ENCODE results near the gene NBEA.
A peak's percentile ranks its signal among the peaks of the same experiment; 100 is the strongest.
"Not testable (repeated sequence)": the region's sequence is repeated elsewhere in the genome, so short reads cannot be mapped to it uniquely, and the experiment has no call there.

Gene NBEA

DNA sequence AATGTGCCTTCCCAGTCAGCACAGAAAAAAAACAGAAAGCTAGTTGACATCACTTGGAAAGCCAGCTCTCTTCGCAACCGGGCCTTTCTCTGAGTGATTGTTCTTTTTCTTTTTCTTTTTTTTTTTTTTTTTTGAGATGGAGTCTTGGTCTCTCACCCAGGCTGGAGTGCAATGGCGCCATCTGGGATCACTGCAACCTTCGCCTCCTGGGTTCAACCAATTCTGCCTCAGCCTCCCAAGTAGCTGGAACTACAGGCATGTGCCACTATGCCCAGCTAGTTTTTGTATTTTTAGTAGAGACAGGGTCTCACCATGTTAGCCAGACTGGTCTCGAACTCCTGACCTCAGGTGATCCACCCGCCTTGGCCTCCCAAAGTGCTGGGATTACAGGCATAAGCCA lies 735.8 kb downstream of the NBEA start:
- not testable (repeated sequence) for DNase-seq

DNA sequence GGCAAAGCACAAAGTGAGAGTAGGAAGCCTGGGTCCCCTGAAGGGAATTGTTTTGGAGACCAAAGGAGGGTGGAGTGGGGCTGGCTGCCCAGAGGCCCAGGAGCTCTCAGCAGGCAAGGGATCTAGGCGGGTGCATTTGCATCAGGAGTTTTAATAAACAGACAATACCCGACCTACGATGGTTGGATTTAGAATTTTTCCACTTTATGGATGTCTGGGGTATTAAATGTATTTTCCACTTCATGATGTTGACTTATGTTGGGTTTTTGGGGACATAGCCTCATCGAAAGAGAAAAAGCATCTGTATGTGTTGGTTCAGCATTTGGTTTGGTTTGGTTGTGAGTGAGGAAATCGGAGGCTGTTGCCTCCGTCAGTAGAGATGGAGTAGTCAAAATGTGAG lies 739.6 kb downstream of the NBEA start:
- DNase-seq: no peak

DNA sequence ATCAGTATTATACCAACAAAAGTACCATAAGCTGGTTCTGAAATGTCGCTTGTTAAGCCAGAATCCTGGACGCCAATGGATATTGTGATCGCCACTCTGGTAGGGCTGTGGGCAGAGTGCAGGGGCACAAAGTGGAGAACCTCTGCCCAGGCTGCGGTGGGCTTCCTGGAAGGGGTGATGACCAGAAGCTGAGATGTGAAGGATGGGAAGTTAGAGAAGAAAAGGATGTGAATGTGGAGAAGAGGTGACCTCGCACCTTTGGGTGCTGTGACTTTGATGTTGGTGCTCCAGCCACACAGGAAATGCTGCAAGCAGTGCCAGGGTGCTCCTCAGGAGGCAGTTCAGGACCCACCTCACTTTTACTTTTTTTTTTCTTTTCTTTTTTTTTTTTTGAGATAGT lies 742.4 kb downstream of the NBEA start:
- no peak for DNase-seq

DNA sequence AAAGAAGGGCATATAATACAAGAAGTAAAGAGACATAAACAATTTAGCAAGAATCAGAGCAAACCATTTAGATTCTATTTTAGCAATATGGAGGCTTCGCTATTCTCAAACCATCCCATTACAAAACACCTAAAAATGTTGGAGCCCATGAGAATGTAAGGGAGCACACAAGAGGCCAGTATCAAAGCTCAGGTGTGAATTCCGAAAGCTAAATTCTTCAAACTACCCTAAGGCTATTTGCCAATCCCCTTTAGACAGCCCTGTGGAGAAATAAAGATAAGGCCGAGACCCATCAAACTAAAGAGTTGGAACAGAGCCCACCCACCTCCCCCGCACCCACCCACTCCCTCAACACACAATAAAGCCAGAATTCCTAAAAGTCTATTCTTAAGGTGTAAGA lies 745.3 kb downstream of the NBEA start:
- DNase-seq: no peak

DNA sequence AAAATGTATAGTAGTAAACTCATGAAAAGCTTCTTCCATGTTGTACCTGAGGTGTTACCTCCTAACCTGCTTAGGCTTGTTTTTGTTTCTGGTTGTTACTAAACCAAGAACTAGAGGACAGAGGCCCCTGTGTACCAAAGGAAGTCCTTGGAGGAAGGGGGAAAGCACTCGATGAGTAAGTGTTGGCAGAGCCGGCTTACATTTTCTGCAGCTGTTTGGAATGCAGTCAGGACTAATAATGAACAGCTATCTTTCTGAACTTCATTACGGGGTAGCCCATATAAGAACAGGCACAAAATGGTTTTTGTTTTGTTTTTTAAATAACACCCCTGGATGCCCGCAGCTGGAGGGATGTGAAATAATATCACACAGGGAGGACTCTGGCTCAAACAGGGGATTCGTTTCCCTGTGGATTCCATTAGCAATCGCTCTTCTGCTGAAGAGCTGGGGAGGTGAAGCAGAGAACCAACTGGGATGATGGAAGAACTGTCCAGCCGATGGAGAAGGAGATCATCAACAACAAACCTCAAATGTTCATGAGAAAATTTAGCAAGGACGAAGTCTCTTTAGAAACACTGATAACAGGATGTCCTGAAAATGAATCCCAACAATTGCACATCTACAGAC lies 748.6 kb downstream of the NBEA start:
- peak; percentile 66 for DNase-seq

DNA sequence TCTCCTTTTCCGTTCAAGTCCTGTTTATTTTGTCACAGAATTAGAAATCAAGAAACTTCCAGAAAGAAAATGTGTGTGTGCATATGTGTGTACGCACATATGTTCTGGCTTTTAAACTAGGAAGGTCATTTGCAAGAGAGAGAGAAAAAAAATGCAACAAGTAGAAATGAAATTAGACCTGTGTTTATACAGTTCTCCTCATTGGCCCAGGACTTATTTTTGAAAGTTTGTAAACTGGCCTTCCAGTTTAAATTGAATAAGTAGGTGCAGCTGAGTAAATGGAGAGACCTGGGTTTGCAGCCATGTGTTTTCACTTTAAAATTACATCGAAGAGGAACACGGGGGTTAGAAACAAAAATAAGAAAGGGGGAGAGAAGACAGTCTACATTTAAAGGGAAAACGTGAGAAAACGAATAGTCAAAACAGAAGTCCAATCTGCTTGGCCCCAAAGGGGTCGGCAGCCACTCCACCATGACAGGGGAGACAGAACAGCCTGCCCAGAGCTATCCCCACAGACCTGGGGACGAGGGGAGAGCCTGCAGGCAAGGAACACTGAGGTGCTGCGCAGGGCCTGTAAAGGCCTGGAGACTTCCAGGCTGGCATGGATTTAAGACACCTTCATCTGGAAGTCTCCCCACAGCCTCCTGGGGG lies 751.2 kb downstream of the NBEA start:
- DNase-seq: peak; percentile 60

DNA sequence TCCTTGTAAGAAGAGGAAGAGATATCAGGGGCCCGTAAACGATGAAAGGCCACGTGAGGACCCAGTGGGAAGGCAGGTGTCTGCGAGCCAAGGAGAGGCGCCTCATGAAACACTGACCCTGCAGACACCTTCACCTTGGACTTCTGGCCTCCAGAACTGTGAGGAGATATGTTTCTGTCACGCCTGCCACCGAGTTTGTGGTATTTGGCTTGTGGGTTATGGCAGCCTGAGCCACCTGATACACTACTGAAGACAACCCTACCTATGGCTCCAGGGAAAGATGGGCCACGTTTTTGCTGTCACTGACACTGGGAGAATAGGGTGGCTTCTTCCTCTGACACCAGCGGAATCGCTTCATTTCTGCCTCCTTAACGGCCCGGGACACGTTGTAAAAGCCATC lies 752.0 kb downstream of the NBEA start:
- DNase-seq: no peak

DNA sequence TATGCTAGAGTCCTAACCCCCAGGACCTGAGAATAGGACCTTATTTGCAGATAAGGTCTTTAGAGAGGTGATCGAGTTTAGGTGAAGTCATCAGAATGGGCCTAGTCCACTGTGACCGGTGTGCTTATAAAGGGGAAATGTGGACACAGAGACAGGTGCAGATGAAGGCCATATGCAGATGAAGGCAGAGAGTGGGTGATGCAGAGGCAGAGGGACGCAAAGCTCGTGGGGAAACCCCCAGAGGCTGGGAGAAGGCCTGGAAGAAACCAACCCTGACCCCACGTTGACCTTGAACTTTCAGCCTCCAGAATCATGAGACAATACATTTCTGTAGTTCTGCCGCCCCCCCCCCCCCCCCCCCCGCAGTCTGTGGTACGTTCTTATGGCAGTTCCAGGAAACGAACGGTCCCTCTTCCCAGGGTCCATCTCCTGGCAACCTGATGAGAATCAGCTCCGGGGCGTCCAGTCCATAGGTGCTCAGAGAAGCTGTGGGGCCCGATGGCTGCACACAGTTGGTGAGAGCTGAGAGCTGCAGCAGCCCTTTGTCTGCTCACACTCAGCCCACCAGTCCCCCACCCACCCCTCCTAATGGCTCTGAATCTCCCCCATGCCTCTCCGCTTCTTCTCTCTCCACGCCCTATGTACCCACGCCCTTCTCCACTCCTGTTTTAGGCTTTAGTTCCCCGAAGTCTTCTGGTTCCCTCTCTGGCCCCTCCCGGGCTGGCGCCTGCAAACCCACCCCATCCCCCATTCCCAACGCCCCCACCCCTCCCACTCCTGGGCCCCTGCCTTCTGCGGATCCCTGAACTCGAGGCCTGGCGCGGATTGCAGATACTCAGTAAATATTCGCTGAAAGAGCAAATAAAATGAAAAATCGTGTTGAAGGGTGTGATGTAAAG lies 752.7 kb downstream of the NBEA start:
- DNase-seq: peak; percentile 28

DNA sequence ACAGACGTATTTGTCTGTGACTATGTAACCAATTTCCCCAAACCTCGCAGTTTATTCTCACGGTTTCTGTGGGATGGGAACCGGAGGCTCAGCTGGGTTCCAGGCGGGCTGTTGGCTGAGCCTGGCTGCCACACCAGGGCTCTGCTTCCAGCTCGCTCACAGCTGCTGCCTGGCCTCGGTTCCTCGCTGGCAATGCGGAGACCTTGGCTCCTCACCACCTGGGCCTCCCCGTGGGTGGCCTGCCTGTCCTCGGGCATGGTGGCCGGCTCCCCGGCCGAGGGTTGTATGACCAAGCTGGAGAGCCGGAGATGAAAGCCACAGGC lies 753.3 kb downstream of the NBEA start:
- DNase-seq: peak; percentile 66

DNA sequence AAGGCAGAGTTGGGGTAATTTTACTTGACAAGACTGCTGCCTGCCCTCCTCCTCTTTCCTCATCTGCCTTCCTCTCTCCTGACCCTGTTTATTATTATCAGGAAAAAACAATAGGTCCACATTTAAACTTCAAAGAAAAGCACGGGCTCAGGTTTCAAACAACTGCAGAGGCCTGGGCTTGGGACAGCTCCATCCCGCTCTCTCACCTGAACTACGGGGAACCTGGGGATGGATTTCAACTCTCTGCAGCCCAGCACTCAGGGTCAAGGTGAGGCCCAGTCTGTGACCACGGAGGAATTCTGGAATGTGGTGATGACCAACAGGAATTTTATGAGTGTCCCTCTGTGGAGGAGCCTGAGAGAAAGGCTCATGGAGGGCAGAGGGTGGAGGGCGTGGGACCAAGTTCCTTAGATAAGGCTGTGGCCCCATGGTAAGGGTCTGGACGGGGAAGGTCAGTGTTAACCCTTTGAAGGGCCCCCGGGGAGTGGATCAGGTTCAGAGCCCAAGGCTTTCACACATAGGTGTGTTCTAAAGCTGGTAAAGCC lies 755.2 kb downstream of the NBEA start:
- DNase-seq: peak; percentile 23

DNA sequence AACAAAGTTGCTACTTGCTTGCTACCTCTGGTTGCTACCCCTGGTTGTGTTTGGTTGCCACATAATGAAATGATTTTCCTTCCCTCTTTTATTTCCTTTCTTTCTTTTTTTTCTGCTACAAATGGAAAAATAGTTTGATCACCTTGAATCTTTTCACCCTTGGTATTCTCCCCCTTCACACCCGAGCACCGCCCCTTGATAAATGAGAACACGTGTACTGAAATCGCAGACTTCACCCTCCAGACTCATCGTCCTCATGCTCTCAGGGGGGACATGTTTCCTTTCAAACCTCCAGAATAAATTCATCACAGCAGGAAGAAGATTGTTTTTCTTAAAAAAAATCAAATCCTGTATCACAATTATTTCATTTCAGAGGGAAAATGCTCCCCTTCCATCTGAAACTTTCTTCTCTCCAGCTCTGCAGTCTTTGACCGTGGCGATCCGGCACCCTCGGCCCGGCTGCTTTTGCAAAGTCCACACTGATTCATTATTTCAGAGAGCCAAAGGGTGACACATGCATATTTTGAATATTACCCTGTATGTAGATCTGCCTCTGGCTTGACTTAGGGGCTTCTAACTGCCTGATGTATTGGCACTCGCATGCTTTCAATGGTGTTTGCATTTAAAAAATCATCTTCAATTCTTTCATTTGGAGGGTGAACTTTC lies 757.0 kb downstream of the NBEA start:
- DNase-seq: peak; percentile 90

DNA sequence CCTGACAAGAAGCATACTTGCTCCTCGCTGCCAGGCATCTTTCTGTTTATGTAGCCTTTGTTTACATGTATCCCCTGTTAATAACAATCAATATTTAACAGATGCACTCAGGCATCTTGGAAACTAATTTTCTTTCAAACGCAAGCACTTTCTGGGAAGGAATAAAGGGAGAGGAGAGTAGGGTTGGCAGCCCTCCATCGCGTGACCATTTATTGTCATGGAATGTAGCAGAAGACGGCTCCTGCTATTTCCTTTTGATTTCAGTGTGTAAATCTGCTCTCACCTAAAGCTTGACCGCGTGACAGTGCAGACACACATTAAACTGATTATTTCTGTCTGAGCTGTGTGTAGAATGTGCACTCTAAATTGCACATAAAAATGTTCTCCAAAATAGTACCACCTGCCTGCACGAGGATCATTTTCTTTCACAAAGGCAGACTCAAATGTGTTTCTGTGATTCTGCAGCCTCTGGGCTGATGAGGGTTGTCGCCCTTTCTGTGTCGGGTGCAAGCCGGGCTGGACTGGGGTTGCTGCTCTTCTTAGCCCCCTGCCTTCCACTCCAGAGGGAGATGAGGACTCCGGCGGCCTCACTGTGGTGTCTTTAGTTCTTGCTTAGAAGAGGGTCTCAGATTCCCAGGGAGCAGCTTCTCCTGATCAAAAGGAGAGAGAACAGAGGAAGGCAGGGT lies 757.9 kb downstream of the NBEA start:
- peak; percentile 97 for DNase-seq

DNA sequence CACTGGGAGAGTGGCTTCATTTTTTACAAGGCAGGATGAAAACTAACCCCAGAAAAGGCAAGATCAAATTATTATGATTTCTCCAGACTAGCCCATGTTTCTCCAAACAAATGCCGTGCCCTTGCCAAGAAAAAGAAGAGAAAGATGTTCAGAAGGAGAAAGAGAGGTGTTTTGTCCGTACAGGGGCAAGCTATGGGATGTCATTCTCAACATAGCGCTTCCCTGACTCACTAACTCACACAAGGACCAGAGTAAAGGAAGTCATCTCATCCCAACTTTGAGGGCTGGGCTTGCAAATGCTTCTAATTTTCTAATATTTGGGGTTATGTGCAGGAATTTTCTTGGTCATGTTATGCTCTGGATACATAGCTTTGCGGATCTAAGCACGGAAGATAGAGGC lies 758.6 kb downstream of the NBEA start:
- DNase-seq: peak; percentile 97

DNA sequence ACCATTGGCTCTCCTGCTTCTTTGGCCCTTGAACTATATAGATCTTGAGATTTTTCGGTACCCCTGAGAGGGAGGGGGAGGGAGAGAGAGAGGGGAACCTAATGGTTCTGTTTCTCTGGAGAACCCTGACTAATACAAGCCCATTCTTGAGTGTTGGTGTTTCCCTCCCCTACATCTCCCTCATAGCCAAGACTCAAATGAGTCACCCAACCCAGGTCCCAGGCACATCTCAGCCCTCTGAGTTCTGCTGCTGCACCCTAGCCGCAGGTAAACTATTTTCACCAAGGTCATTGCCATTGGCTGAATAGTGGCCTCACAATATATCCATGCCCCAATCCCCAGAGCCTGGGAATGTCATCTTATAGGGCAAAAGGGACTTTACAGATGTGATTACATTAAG lies 760.2 kb downstream of the NBEA start:
- no peak for DNase-seq

DNA sequence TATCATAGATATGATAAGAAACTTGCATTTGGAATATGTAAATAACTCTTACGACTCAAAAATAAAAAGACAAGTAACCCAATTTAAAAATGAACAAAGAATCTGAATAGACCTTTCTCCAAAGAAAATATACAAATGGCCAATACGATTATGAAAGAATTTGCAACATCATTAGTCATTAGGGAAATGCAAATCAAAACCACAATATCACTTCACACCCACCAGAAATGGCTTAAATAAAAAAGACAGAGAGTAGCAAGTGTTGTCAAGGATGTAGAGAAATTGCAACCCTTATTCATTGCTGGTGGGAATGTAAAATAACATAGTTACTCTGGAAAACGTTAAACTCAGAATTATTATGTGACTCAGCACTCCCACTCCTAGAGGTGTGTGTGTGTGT lies 761.0 kb downstream of the NBEA start:
- peak; percentile 45 for DNase-seq

DNA sequence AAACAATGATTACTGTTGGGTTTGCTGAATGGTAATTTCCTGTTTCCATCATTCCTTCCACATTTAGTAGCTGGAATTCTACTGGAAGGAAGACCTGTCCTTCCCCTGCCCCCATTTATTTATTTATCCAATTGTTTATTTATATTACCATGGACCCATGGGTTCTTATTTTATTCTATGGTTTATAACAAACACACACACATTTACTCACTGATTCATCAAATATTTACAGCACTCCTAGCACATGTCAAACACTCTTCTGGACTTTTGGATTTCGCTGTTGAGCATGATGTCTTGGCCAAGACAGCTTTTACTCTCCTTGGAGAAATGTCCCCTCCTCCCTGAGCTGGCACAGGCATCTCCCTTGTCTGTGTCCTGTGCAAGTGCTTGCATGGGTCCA lies 762.3 kb downstream of the NBEA start:
- DNase-seq: no peak

DNA sequence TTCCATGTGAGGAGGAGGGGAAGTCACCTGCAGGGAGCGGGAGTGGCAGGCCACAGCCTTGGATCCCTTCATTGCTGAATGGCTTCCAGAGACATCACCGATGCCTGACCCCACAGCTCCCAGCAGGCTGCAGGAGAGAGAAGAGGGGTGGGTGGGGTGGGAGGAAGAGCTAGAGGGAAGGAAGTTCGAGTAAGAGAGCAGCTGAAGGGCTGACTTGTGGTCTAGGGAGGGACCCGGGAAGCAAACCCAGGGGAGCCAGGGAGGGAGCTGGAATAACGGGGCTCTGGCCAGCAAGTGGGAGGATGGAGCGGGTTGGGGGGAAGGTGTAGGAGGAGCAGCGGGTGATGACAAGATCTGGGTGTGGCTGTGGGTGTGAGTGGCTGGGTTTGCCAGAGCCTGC lies 764.2 kb downstream of the NBEA start:
- DNase-seq: no peak

DNA sequence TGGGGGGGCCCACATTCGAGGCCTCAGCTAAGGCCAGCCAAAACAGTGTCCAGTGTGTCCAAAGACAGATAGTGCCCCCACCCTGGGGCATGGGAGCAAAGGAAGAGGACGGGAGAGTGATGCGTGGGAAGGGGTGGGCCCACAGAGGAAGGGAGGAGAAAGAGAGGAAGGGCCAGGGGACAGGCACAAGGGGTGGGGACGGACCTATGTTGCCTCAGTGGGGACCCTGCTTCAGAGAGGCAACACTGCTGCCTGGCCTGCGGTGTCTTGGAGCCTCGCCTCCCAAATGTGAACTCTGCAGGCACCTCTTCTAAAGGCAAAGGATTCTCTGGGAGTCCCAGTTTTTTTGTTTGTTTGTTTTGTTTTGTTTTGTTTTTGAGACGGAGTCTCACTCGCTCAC lies 764.7 kb downstream of the NBEA start:
- no peak for DNase-seq

DNA sequence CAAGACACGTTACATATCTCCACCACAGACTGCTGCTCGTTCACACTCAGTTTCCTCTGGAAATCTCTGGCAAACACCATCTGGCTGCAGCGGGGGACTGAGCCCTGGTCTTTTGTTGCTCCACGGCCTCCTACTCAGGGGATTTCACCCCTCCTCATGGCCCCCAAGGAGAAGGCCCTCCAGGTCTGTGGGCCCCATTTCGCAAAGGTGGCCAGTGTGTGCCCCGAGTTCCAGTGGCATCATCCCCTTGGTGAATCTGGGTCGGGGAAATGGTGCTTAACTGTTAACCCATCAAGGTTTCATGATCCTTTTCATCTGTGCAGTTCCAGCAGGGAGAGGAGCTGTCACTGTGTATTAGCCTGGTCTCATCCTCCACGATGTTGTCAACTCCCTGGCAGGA lies 769.8 kb downstream of the NBEA start:
- no peak for DNase-seq

DNA sequence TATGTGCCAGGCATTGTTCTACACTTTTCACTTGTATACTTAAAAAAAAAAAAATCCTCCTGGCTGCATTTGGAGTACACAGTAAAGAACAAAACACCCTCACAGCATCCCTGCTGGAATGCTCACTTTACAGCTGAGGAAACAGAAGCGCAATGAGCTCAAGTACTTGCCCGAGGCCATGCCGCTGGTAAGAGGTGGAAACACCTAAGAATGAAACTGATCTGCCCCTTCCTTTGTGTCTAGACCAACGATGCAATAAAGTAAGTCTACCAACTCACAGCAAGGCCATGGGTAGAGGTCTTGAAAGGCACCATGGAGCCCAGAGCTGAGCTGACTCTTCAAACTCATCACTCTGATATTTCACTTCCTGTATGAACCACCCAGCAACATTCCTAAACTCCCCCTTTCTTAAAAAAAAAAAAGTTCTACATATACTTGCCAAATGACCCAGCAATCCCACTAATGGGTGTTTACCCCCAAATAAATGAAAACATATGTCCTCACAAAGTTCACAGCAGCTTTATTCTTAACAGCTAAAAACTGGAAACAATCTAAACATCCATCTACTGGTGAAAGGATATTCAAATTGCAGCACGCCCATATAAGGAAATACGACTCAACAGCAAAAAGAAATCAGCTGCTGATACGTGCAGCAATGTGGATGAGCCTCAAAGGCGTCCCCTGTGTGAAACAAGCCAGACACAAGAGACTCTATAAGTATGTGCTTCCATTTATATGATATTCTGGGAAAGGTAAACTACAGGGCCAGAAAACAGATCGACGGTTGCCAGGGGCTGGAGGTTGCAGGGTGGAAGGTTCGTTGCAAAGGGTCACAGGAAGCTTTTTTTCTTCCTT lies 771.1 kb downstream of the NBEA start:
- peak; percentile 97 for DNase-seq

DNA sequence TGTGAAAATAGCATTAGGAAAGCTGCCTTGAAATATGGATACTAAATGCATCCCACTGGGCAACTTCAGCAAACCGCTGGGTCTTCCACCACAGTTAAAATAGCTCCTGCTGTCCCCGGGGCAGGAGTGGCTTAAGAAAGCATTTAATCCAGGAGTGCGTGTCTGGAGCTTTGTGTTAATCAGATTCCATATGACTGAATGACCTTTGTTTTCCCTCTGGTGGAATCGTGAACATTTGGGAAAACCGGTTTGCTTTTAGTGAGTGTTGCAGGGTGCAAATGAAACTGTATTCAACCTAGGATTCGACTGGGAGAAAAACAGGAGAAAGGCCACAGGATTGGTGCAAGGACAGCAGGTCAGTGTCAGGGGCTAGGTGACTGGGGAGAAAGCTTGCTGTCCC lies 772.1 kb downstream of the NBEA start:
- DNase-seq: peak; percentile 63
